ACC112 (cell line): ENCODE data around the gene TFG.

Source experiments
- H2AFZ ChIP-seq: fragments of 200-600 bp; sonication (generic); one replicate; pipeline ENCODE4 v1.6.0; 2017; ENCODE audit warnings: antibody characterized with exemption, low read length; ENCODE audit not compliant: unreplicated experiment
- H3K27ac ChIP-seq: fragments of 200-600 bp; sonication (generic); 2 replicates; pipeline ENCODE4 v1.5.1; 2014; ENCODE audit warnings: low read depth, mild to moderate bottlenecking, antibody characterized with exemption, low read length, moderate library complexity
- H3K27me3 ChIP-seq: fragments of 200-600 bp; sonication (generic); 2 replicates; pipeline ENCODE4 v1.6.1; 2014; ENCODE audit warnings: mild to moderate bottlenecking, antibody characterized with exemption, low read length, moderate library complexity, mixed read lengths; ENCODE audit not compliant: insufficient read depth
- H3K36me3 ChIP-seq: fragments of 200-600 bp; sonication (generic); 2 replicates; pipeline ENCODE4 v1.6.1; 2016; ENCODE audit warnings: mild to moderate bottlenecking, antibody characterized with exemption, low read length, moderate library complexity, mixed read lengths; ENCODE audit not compliant: insufficient read depth
- H3K4me1 ChIP-seq: fragments of 200-600 bp; sonication (generic); one replicate; pipeline ENCODE4 v1.6.1; 2016; ENCODE audit warnings: low read length, mixed read lengths; ENCODE audit not compliant: insufficient read depth, unreplicated experiment, control insufficient read depth
- H3K4me3 ChIP-seq: fragments of 200-600 bp; sonication (generic); 2 replicates; pipeline ENCODE4 v1.5.1; 2014; ENCODE audit warnings: mild to moderate bottlenecking, low read depth, low read length
- H3K79me2 ChIP-seq: fragments of 200-600 bp; sonication (generic); one replicate; pipeline ENCODE4 v1.6.0; 2016; ENCODE audit warnings: low read length; ENCODE audit not compliant: control insufficient read depth, unreplicated experiment, insufficient read depth

Gene TFG

DNA sequence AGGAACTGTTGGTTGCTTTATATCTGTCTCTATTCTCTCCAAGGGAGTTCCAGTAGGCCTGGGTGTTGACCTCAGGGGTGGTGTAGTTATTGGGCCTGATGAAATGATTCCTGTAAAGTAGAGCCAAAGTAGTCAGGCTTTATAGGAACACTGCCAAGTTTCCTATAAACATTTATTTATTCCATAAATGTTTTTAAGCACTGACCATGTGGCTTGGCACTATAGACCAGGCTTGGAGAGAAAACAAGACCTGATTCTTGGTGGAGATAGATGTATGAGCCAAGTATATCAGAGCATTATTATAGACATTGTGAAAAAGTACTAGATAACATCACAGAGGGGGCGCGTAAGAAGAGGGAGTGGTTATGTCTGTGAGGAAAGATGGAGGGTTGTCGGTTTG, 65.9 kb downstream of the TFG start:
- Histone ChIP-seq H3K36me3 (0 out of 2 replicates have a peak, but pooled peaks cover 8% of the 10 kb centered on the region), H3K27me3 (no peaks in the 10 kb centered on the region), H3K4me3 (no peak overlapping the region), H3K79me2 (no peaks in the 10 kb centered on the region), H3K27ac (no peak overlapping the region), H3K4me1 (no peaks in the 10 kb centered on the region), H2AFZ (no peak overlapping the region)

DNA sequence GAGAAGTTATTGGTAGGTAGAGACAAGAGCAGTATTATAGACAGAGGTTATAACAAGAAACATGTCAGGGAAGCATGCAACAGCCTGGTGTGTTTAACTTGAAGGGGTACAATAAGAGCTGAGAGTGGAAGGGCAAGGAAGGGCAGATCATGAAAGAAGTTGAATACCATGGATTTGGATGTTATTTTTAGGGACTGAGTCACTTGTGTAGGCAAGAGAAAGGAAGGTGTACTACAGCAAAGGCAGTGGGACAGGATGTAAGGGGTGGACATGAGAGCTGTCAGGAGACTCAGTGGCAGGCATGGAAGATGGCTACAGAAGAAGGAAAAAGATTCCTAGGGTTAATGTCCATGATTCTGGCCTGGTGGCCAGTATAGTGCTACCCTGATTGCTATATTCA, 66.4 kb downstream of the TFG start:
- H3K36me3 ChIP-seq, result 0 out of 2 replicates have a peak, but pooled peaks cover 8% of the 10 kb centered on the region
- H3K27ac ChIP-seq, result no peak overlapping the region
- no peaks in the 10 kb centered on the region for H3K27me3 ChIP-seq
- no peaks in the 10 kb centered on the region for H3K79me2 ChIP-seq
- no peak overlapping the region for H2AFZ ChIP-seq
- H3K4me1 ChIP-seq, result no peaks in the 10 kb centered on the region
- H3K4me3 ChIP-seq, result no peak overlapping the region

- no peak overlapping the region for H3K27ac ChIP-seq
- H3K4me1 ChIP-seq, result peaks cover 2% of the 10 kb centered on the region
- H3K79me2 ChIP-seq, result no peaks in the 10 kb centered on the region
- H3K4me3 ChIP-seq, result no peak overlapping the region
- no peak overlapping the region for H2AFZ ChIP-seq
- 0 out of 2 replicates have a peak, but pooled peaks cover 8% of the 10 kb centered on the region for H3K36me3 ChIP-seq
- H3K27me3 ChIP-seq, result no peaks in the 10 kb centered on the region
Measured at GRCh38 chr3:100776097-100776729, 66.9 kb downstream of the TFG start.

DNA sequence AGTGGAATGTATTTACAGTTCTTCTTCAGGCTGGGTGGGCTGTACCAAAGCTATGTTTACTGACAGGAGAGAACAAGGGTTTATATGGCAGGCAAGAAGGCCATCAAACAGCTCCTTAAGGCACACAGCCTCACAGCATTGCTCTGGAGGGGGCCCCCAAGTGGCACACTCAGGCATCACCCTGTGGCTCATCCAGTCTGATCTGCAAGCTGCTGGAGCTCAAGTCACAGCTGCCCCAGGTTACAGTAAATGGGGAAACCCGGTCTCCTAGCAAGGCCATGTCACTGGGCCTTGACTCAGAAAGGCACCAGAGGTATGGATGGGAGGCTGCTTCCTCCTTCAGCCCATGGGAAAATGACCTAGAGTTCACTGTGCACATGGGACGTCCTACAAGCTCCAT, 67.5 kb downstream of the TFG start:
- peak overlapping the region; percentile 33; the same call in 1 of the 2 replicates for H3K27ac ChIP-seq
- no peaks in the 10 kb centered on the region for H3K79me2 ChIP-seq
- H3K27me3 ChIP-seq, result no peaks in the 10 kb centered on the region
- H3K4me1 ChIP-seq, result peaks cover 7% of the 10 kb centered on the region
- no peak overlapping the region for H2AFZ ChIP-seq
- no peak overlapping the region for H3K4me3 ChIP-seq
- H3K36me3 ChIP-seq, result 0 out of 2 replicates have a peak, but pooled peaks cover 8% of the 10 kb centered on the region

- no peak overlapping the region for H3K4me3 ChIP-seq
- peaks cover 8% of the 10 kb centered on the region for H3K4me1 ChIP-seq
- H2AFZ ChIP-seq, result no peak overlapping the region
- no peaks in the 10 kb centered on the region for H3K27me3 ChIP-seq
- no peaks in the 10 kb centered on the region for H3K79me2 ChIP-seq
- H3K36me3 ChIP-seq, result 0 out of 2 replicates have a peak, but pooled peaks cover 8% of the 10 kb centered on the region
- peak overlapping the region; percentile 33; the same call in 1 of the 2 replicates for H3K27ac ChIP-seq
Measured at GRCh38 chr3:100777271-100777670, 68.0 kb downstream of the TFG start.

- Histone ChIP-seq H3K79me2 (no peaks in the 10 kb centered on the region), H3K27ac (no peak overlapping the region), H3K27me3 (no peaks in the 10 kb centered on the region), H3K4me3 (no peak overlapping the region), H2AFZ (no peak overlapping the region), H3K36me3 (no peaks in the 10 kb centered on the region), H3K4me1 (peaks cover 12% of the 10 kb centered on the region)
Measured at GRCh38 chr3:100779480-100779879, 70.2 kb downstream of the TFG start.

DNA sequence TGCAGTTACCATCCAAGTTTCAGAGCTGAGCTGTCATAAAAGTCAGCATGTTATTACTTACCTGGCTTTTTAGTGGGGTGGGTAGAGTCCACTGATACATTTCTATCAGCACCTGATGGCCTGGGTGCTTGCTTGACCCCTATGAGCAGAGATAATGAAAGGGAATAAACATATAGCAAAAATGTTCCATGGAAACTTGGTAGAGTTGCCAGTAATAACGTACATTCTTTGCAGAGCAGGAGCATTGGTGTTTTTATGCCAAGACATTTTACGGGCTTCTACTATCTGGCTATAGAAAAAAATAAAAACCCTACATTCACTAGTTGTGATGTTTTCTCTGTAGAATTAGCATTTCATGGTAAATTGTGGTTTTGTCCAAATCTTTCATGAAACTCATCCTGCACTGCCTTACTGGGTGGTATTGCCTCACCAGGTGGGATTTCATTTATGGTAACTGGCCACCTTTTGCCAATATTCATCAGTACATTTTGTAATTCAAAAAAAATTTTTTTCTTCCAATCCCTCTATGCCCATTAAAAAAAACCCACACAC, 70.9 kb downstream of the TFG start:
- Histone ChIP-seq H3K27me3 (no peaks in the 10 kb centered on the region), H3K4me1 (peaks cover 12% of the 10 kb centered on the region), H3K4me3 (no peak overlapping the region), H2AFZ (no peak overlapping the region), H3K27ac (no peak overlapping the region), H3K79me2 (no peaks in the 10 kb centered on the region), H3K36me3 (peaks cover 2% of the 10 kb centered on the region)

DNA sequence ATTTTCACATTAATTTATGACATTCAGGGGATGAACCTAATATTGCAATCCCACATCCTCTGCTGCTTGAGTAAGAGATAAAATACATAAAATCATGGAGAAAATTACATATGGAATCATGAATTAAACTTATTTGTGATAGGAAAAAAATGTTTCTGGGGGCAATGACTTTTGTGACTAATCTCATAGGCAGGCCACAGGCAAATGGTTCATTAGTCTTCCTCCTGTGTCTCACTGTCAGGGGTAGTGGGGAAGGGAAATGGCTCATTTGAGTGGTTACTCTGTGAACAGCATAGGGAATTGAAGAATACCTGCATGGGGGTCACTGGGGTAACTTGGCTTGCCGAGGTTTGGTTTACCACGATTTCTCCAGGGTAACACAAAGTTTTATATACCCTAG, 72.0 kb downstream of the TFG start:
- peaks cover 12% of the 10 kb centered on the region for H3K4me1 ChIP-seq
- peaks cover 12% of the 10 kb centered on the region for H3K36me3 ChIP-seq
- H3K4me3 ChIP-seq, result no peak overlapping the region
- H3K79me2 ChIP-seq, result no peaks in the 10 kb centered on the region
- no peak overlapping the region for H3K27ac ChIP-seq
- H2AFZ ChIP-seq, result no peak overlapping the region
- H3K27me3 ChIP-seq, result no peaks in the 10 kb centered on the region

GRCh38 chr3:100782348-100782747, 73.1 kb downstream of the TFG start:
- H2AFZ ChIP-seq, result no peak overlapping the region
- H3K36me3 ChIP-seq, result peaks cover 21% of the 10 kb centered on the region
- peaks cover 12% of the 10 kb centered on the region for H3K4me1 ChIP-seq
- H3K27me3 ChIP-seq, result no peaks in the 10 kb centered on the region
- H3K27ac ChIP-seq, result no peak overlapping the region
- H3K79me2 ChIP-seq, result no peaks in the 10 kb centered on the region
- H3K4me3 ChIP-seq, result no peak overlapping the region

GRCh38 chr3:100782906-100783305, 73.6 kb downstream of the TFG start:
- Histone ChIP-seq H3K27me3 (no peaks in the 10 kb centered on the region), H3K79me2 (no peaks in the 10 kb centered on the region), H2AFZ (no peak overlapping the region), H3K27ac (no peak overlapping the region), H3K4me1 (peaks cover 12% of the 10 kb centered on the region), H3K4me3 (no peak overlapping the region), H3K36me3 (peaks cover 25% of the 10 kb centered on the region)

- peaks cover 12% of the 10 kb centered on the region for H3K4me1 ChIP-seq
- H3K36me3 ChIP-seq, result peaks cover 28% of the 10 kb centered on the region
- no peaks in the 10 kb centered on the region for H3K27me3 ChIP-seq
- no peak overlapping the region for H3K4me3 ChIP-seq
- no peak overlapping the region for H3K27ac ChIP-seq
- H3K79me2 ChIP-seq, result no peaks in the 10 kb centered on the region
- H2AFZ ChIP-seq, result no peak overlapping the region
Measured at GRCh38 chr3:100783619-100784018, 74.3 kb downstream of the TFG start.
